GM15510 (cell line): ENCODE results near the gene MB21D2.

ENCODE experiments used
- POLR2A ChIP-seq: IDR thresholded peaks from 3 replicates; pipeline ENCODE4 v1.6.1; 2011; ENCODE audit warnings: borderline replicate concordance; ENCODE audit not compliant: insufficient read length; ENCODE audit errors: extremely low read depth

Gene MB21D2

DNA sequence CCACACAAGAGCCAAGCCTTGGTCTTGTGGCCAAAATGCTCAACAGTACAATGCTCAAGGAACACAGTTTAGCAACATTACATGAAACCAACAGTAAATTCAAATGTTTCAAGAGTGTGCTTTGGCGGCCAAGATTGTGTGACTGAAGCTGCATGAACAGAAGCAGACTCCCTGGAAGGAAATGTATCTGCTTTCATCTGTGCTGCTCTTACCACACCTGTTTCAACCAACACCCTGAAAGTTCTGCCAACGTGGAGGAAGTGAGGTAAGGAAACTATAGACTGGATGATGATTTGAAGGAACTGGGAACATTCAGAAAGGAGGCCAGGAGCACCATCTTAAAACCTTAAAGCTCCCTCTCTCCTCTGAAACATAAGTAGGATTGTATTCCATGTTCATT is 55.7 kb downstream of the MB21D2 start:
- TF ChIP-seq POLR2A, result no peak

DNA sequence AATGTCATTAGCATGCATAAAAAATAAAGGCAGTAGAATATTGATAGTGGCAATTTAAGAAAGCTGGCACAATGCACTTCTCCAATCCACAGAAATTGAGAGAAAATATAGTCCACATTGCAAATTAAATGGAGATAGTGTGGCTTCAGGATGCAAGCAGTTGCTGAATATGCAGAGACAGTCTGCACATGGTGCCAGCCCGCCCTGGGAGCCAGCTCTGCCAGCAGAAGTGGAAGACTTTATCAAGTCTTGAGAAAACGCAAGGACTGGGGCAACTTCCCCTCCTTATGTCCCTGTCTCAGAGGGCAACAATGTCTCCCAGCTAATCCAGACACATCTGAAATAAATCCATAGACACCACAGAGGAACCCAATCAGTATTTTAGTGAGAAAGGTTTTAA is 57.2 kb downstream of the MB21D2 start:
- TF ChIP-seq POLR2A, result no peak

DNA sequence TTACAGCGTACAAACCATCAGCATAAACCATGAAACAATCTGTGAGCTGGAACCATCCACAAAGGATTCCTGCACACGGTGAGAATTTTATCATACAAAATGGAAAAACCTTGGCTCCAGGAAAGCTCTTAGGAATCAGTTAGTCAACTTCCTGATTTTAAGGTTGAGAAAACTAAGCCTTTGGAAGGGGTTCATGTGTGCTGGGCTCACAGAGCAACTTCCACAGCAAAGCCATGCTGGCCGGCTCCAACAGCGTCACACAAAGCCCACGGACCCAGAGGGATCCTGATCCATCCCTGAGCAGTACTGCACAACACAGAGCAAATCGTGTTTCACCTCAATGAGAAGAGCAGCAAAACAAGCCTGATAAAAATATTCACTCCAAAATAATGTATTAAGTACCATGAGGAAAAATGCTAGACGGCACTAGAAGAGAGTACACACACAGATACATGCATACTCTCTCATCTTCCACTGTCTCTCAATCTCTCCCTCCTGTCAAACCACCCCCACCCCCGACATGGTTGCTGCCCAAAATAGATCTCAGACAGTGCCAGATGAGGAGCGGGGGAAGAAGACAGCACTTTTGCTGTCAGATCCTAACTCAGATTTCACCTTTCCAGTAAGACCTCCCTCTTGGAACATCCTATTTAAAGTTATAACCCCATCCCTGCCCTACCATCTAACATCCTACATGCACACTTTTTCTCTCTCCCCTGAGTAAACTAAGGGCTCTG is 58.6 kb downstream of the MB21D2 start:
- TF ChIP-seq POLR2A, result no peak

DNA sequence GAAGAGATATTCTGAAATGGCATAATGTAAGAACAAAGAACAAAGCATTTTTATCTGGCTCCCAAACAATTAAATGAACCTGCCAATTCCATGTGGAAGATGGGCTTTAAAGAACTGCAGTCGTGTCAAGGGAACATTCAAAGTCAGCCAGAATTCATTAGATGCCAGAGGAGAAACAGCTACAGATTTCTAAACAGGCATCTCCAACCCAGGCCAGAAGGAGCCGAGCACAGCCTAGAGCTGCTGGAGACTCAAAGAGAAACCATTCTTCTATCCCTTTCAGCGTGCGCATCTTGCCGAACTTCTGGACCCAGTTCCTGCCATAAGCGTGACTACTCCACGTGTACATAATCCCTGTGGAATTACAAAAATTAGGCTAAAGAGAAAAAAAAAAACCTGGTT is 60.4 kb downstream of the MB21D2 start:
- TF ChIP-seq POLR2A, result no peak

DNA sequence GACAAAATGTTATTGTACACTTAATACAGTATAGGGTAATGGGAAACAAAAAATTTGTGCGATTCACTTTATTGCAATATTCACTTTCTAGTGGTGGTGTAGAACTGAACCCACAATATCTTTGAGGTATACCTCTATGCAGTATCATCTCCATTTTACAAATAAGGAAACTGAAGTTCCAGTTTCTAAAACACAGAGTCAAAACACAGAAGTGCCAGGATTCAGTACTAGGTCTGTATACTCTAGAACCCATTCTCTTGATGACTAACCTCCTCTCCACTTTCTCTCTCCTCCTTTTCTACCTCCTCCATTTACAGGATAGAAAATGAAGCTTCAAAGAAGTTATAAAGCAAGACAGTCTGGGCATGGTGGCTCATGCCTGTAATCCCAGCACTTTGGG is 62.2 kb downstream of the MB21D2 start:
- no peak for TF ChIP-seq POLR2A

DNA sequence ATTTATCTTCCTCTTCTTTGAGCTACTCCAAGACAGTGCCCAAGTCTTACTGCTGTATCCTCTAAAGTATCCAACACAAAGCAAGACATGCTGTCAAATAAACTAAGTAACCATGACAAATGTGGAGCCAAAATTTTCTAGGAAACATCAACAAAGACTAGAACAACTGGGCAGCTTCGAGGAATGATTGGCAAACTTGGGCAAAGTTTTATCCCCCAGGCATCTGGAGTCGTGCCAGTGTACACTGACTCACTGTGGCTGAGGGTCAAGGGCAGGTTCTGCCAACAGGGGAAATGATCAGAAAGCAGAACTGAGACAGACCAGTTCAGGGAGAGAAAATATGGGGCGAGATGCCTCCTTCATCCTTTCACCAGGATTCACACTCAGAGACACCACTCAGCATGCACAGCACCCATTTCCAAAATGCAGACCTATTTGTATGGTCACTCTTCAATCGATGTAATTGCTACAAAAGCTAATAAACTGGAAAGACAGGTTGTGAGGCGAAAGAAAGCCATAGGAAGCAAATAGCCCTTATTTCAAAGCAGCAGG is 65.8 kb downstream of the MB21D2 start:
- no peak for TF ChIP-seq POLR2A

DNA sequence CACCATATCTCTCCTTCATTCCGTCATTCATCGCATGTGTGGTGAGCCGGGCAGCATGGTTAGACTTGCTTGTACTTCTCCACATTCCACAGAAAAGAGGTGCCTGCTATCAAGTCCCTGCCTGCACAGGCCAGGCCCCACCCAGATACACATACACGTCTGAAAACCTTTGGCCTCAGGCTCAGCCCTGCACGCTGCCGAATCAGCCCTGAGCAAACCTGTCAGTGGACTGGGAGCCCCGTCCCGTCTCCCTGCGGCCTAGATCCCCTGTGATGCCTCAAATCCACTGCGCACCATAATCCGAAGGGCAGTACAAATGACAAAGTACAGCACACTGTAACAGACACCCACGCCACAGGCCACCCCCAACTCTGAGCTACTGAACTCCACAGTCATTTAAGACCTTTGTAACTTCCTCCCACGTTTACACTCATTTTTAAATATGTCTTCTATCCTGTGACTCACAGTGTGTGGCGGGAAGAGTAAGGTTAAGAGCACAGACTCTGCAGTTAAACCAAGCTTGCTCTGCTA is 67.1 kb downstream of the MB21D2 start:
- TF ChIP-seq POLR2A, result peak; percentile 48

DNA sequence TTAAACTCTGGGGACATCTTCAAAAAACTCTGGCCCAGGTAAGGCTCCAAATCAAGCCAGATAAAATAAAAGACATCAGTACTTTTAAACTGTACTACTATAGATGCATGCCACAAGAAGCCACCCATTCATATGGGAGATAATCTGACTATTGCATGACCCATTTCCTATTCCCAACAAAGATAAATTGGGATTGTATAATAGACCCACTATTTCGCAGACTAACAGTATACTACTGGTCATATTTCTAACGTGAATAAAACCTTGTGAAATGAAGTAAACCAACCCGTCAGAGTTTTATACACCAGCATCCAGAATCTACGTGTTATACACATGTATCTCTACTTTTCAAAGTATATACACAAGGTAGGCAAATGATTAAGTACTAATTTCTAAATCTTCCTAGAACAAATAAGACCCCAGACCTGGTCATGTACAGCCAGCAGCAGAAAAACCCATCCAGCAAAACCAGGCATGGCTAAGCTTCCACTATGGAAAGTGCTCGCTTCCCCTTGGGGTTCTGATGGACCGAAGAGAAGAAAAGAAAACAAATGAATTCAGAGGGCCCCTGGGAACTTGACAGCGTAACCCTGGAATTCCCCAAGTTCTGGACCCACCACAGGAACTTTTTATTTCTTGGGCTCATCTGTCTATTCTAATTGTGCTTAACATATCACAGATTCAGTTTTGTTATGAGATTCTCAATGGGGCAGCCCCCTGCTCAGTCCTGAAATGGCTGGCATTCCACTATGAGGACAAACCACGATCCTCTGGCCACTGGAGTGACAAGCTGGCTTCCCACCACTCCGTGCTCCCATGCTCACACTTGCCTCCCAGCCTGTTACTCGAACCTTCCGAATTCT is 69.1 kb downstream of the MB21D2 start:
- TF ChIP-seq POLR2A, result peak; percentile 15

DNA sequence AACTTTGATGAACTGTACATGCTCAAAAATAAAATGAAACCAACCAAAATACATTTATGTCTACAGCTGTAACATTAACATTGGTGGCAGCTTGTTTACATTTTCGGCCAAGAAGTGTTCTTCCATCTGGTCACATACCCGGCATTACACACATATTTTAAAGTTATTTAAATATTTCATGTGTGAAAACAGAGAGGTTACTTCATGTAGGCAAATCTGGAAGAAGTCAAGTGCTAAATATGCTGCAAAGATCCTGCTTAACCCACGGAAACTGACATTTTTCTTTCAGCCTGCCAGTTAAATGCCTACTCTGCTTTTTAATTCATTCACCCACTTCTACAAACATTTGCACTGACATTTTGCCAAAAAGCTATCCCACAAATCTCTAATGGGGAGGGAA is 69.7 kb downstream of the MB21D2 start:
- TF ChIP-seq POLR2A, result no peak

DNA sequence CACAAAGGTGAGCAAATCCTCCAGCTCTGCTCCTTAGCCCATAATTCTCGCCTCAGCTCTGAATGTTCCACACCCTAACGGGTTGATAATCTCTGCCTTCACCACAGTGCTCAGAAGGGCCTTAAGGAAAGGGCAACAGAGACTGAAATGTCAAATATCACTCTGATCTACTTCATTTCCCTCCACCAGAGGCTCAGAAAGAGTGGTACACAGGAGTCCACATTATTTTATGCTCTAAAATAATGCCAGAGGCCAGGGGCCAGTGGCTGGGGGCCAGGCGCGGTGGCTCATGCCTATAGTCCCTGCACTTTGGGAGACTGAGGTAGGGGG is 72.2 kb downstream of the MB21D2 start:
- no peak for TF ChIP-seq POLR2A

DNA sequence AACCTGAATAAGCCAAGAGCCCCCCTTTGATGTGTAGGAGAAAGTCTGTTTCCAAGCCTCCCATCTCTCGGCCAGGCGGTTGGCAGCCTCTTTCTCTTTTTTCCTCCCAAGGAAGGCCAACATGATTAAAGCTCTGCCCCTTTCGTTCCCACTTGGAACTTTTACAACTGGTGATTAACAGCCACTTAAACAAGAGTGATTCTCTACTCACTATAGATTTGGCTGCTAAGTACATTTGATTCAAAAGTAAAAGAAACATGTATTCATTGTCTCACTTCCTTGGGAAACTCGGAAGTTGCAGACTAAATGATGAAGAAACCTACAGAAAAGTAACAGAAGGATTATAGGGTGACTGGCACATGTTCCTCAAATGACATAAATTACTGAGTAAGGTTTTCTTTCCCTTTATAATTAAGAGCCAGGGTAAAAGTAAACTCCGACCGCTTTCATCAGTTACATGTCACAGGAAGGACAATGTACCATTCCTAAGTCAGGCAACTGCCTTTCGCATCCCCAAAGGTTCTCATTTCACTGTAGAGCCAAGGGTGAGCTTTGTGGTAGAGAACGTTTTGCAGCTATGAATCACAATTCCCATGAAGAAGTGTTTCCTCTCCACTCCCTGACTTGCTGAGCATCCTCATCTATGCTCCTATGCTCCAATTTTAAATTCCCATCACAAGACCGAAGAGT is 72.7 kb downstream of the MB21D2 start:
- no peak for TF ChIP-seq POLR2A

DNA sequence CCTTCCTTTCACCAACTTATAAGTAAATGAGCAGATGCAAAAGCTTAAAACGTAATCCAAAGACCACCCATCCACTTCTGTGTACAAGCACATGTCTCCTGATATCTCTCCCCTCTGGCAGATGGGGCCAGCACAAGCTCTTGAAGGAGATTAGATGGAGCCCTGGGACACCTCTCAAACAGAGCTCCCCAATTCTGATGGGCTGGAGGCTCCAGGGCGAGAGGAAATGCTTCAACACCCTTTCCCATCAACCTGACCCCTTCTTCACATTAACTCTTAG is 73.2 kb downstream of the MB21D2 start:
- TF ChIP-seq POLR2A, result no peak

DNA sequence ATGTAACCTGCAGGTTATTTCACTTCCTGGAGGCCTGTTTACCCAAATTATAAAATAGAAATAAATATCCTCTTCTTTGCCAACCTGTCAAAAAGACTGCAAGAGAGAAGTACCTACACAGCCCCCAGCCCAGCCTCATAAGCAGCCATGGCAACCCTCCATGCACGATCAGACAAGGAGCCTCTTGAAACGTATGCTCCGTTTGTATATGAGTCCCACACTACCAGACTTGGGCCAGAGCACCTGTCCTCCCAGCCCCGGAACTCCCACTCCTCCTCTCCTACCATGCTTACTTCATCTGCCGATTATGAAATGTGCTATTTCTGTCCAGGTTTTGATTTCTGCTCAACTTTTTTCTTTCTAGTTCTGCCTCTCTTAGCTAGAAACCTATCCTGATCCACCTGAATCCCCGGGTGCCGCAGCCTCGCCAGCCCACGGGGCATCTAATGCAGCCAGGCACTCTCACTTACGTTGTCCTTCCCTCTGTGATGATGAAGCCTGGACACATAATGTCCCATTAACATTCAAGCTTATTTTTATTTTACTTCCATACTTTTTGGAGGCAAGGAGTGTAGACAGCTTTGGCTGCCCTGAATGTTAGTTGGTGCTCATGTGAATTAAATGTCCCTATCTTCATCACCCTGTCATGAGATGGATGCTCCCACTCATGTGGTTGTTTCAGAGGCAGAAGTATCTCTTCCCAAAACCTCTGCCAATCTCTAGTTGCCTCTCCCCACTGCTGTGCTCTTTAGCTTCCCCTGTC is 73.8 kb downstream of the MB21D2 start:
- TF ChIP-seq POLR2A, result no peak

DNA sequence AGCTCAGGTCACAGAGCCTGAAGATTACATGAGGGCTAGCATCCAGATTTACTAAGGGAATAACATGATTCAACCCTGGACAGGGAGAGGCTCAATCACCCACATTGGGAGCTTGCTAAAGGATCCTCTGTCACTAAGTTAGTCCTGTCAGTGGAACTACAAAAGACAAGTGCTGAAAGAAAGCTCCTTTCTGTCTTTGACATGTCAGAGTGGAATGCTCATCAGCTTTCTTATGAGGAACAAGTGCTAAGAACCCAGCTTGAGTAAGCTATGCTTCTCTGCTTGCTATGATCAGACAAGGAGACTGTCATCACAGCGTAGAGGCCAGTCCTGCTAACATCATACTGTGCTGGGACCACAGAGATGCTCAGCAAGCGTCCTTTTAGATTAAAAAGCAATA is 74.5 kb downstream of the MB21D2 start:
- no peak for TF ChIP-seq POLR2A
